H9 (cell line): ENCODE results near the gene ZNRF3. TPM values are rescaled to one million over a fixed set of nuclear protein-coding genes. Genes with fewer than 3 reads are reported as not detected.
"Not testable (repeated sequence)": the region's sequence is repeated elsewhere in the genome, so short reads cannot be mapped to it uniquely, and the experiment has no call there.

Source experiments
- DNase-seq: peaks from one replicate; pipeline ENCODE4 v3.0.0-alpha.2; 2017
- H2AFZ ChIP-seq: one replicate; pipeline ENCODE4 v1.6.1; 2013; ENCODE audit warnings: mild to moderate bottlenecking, low read length, control low read depth, moderate library complexity
- H2AK5ac ChIP-seq: 2 replicates; pipeline ENCODE4 v1.6.1; 2013; ENCODE audit warnings: low read length, control low read depth, mixed read lengths; ENCODE audit not compliant: insufficient read length
- H2BK120ac ChIP-seq: one replicate; pipeline ENCODE4 v1.6.1; 2013; ENCODE audit warnings: low read depth, mild to moderate bottlenecking, low read length, control low read depth, inconsistent platforms; ENCODE audit not compliant: poor library complexity, severe bottlenecking
- H2BK12ac ChIP-seq: 2 replicates; pipeline ENCODE4 v1.6.1; 2013; ENCODE audit warnings: low read length, control low read depth, mixed read lengths, low read depth; ENCODE audit not compliant: insufficient read length
- H2BK15ac ChIP-seq: 2 replicates; pipeline ENCODE4 v1.6.1; 2013; ENCODE audit warnings: low read depth, low read length, control low read depth
- H2BK20ac ChIP-seq: one replicate; pipeline ENCODE4 v1.6.1; 2013; ENCODE audit warnings: low read depth, mild to moderate bottlenecking, low read length, control low read depth, inconsistent platforms; ENCODE audit not compliant: poor library complexity, severe bottlenecking
- H2BK5ac ChIP-seq: 2 replicates; pipeline ENCODE4 v1.6.1; 2013; ENCODE audit warnings: low read length, control low read depth, mixed read lengths; ENCODE audit not compliant: insufficient read length
- H3K14ac ChIP-seq: 2 replicates; pipeline ENCODE4 v1.6.1; 2013; ENCODE audit warnings: low read length, control low read depth; ENCODE audit not compliant: insufficient read depth
- H3K18ac ChIP-seq: 2 replicates; pipeline ENCODE4 v1.6.1; 2013; ENCODE audit warnings: low read depth, mild to moderate bottlenecking, mixed read lengths, low read length, control low read depth; ENCODE audit not compliant: insufficient read length
- H3K23ac ChIP-seq: 2 replicates; pipeline ENCODE4 v1.6.1; 2013; ENCODE audit warnings: low read length, control low read depth, mixed read lengths, low read depth; ENCODE audit not compliant: insufficient read length
- H3K23me2 ChIP-seq: 2 replicates; pipeline ENCODE4 v1.6.1; 2013; ENCODE audit warnings: low read depth, mild to moderate bottlenecking, mixed read lengths, low read length, control low read depth; ENCODE audit not compliant: insufficient read length, poor library complexity, severe bottlenecking
- H3K27ac ChIP-seq: 2 replicates; pipeline ENCODE4 v1.5.1; 2013; ENCODE audit warnings: low read length, control low read depth, mixed read lengths, low read depth; ENCODE audit not compliant: insufficient read length
- H3K27me3 ChIP-seq: 2 replicates; pipeline ENCODE4 v1.6.1; 2013; ENCODE audit warnings: low read length, control low read depth, inconsistent platforms; ENCODE audit not compliant: insufficient read depth
- H3K4ac ChIP-seq: 2 replicates; pipeline ENCODE4 v1.6.1; 2013; ENCODE audit warnings: low read depth, mild to moderate bottlenecking, control low read depth, inconsistent platforms, low read length, moderate library complexity
- H3K4me1 ChIP-seq: 2 replicates; pipeline ENCODE4 v1.6.1; 2013; ENCODE audit warnings: low read length, control low read depth, inconsistent platforms; ENCODE audit not compliant: insufficient read depth
- H3K4me2 ChIP-seq: 2 replicates; pipeline ENCODE4 v1.6.1; 2013; ENCODE audit warnings: low read length, control low read depth, mixed read lengths; ENCODE audit not compliant: insufficient read length, insufficient read depth
- H3K56ac ChIP-seq: 2 replicates; pipeline ENCODE4 v1.6.1; 2013; ENCODE audit warnings: low read depth, mild to moderate bottlenecking, mixed read lengths, low read length, control low read depth; ENCODE audit not compliant: insufficient read length
- H3K79me1 ChIP-seq: 2 replicates; pipeline ENCODE4 v1.6.1; 2013; ENCODE audit warnings: low read depth, mild to moderate bottlenecking, moderate library complexity, low read length, control low read depth, inconsistent platforms; ENCODE audit not compliant: insufficient read depth, poor library complexity, severe bottlenecking
- H3K79me2 ChIP-seq: 2 replicates; pipeline ENCODE4 v1.6.1; 2013; ENCODE audit warnings: low read length, control low read depth, inconsistent platforms; ENCODE audit not compliant: insufficient read depth
- H3K9ac ChIP-seq: 2 replicates; pipeline ENCODE4 v1.6.1; 2013; ENCODE audit warnings: low read length, control low read depth, mixed read lengths; ENCODE audit not compliant: insufficient read length; ENCODE audit errors: extremely low read depth
- H3K9me3 ChIP-seq: one replicate; pipeline ENCODE4 v1.6.1; 2013; ENCODE audit warnings: low read depth, low read length, inconsistent platforms; ENCODE audit not compliant: control insufficient read depth
- H3T11ph ChIP-seq: one replicate; pipeline ENCODE4 v1.6.1; 2013; ENCODE audit warnings: mild to moderate bottlenecking, low read length, control low read depth, inconsistent platforms
- H4K20me1 ChIP-seq: one replicate; pipeline ENCODE4 v1.6.1; 2013; ENCODE audit not compliant: control insufficient read depth, insufficient read length, insufficient read depth
- H4K5ac ChIP-seq: 2 replicates; pipeline ENCODE4 v1.6.1; 2013; ENCODE audit warnings: low read depth, mild to moderate bottlenecking, mixed read lengths, low read length, control low read depth; ENCODE audit not compliant: insufficient read length
- H4K8ac ChIP-seq: replicated peaks from 2 replicates; pipeline ENCODE4 v1.6.1; 2013; ENCODE audit warnings: low read length, control low read depth, mixed read lengths, low read depth; ENCODE audit not compliant: insufficient read length
- H4K91ac ChIP-seq: 2 replicates; pipeline ENCODE4 v1.6.1; 2013; ENCODE audit warnings: low read depth, mild to moderate bottlenecking, moderate library complexity, mixed read lengths, low read length, control low read depth; ENCODE audit not compliant: insufficient read length
- H3K27ac Mint-ChIP-seq, 3 experiments: 2 replicates in 2 of 3; 3 replicates in 1 of 3; pipeline ENCODE4 v1.8.0; 2020 to 2021; ENCODE audit warnings: mixed read lengths in 3 of 3, mild to moderate bottlenecking in 1 of 3, moderate library complexity in 1 of 3
- H3K27me3 Mint-ChIP-seq: 2 replicates; pipeline ENCODE4 v1.8.0; 2021; ENCODE audit warnings: low read depth, mild to moderate bottlenecking, moderate library complexity, mixed read lengths
- H3K36me3 Mint-ChIP-seq, 3 experiments: 2 replicates in 2 of 3; 3 replicates in 1 of 3; pipeline ENCODE4 v1.8.0; 2020 to 2021; ENCODE audit warnings: low read depth in 3 of 3, mixed read lengths in 3 of 3; ENCODE audit not compliant: insufficient read depth in 1 of 3
- H3K4me1 Mint-ChIP-seq, 2 experiments: 2 replicates each; pipeline ENCODE4 v1.8.0; 2020; ENCODE audit warnings: mixed read lengths in 2 of 2
- H3K4me3 Mint-ChIP-seq, 2 experiments: 2 replicates in 1 of 2; 3 replicates in 1 of 2; pipeline ENCODE4 v1.8.0; 2020 to 2021; ENCODE audit warnings: mild to moderate bottlenecking in 2 of 2, mixed read lengths in 2 of 2, moderate library complexity in 1 of 2
- H3K9me3 Mint-ChIP-seq, 2 experiments: 2 replicates in 1 of 2; 3 replicates in 1 of 2; pipeline ENCODE4 v1.8.0; 2020; ENCODE audit warnings: mild to moderate bottlenecking in 2 of 2, mixed read lengths in 2 of 2, moderate library complexity in 1 of 2
- WGBS: extraction: QIAGEN DNeasy Blood & Tissue Kit; methylation state at CpG from one replicate; pipeline ENCODE4 v1.1.7; 2013; ENCODE audit warnings: missing lambda C conversion rate, low lambda C conversion rate, mixed read lengths; ENCODE audit not compliant: insufficient read length; ENCODE audit errors: extremely low coverage; 5-methylcytosine and 5-hydroxymethylcytosine counted together
- total RNA-seq: library from RNA; stranded (reverse); gene quantifications from 2 replicates; pipeline ENCODE4 v1.2.1, GENCODE V29; 2021
- TF ChIP-seq, protein P1 (sequence below): fragments of 200-600 bp; sonication (generic); conservative IDR thresholded peaks from 3 replicates; pipeline ENCODE4 v1.8.0; 2021; ENCODE audit warnings: antibody characterized with exemption, mild to moderate bottlenecking

The ZNRF3 gene
- total RNA-seq, 1 experiment from 2014 or later = 20.6 TPM

DNA sequence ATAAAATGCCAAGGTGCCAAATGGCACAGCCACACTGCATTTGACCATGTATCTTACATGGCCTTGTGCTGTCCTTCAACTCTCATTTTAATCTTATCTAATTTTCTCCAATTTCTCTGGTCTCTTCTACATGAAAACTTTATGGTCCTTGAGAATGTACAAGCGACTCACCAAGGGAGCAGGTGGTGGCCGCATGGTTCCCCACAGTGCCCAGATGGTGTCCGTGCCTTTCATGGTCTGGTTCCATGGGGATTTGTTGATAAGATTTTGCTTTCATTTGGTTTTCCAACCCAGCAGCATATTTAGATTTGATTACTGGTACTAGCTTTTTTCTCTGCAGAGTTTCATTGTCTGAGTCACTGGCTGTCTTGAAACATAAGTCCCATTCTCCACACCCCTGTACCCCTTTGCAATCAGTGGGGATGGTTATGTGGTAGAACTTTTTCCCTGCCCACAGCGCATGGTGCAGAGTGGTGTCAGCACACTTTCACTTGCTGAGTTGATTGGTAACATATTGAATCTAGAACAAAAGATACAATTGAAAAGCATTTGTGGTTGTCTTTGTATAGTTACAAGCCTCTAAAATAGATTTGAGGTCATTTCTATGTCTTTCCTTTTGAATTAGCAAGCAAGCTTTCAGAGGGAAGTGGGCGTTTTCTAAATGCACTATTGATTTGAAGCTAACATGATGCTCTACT lies 24.1 kb downstream of the ZNRF3 start:
- no peak overlapping the region for H3K4me3 Mint-ChIP-seq
- WGBS = no CpG with 5 or more reads among the region's 5 CpGs

DNA sequence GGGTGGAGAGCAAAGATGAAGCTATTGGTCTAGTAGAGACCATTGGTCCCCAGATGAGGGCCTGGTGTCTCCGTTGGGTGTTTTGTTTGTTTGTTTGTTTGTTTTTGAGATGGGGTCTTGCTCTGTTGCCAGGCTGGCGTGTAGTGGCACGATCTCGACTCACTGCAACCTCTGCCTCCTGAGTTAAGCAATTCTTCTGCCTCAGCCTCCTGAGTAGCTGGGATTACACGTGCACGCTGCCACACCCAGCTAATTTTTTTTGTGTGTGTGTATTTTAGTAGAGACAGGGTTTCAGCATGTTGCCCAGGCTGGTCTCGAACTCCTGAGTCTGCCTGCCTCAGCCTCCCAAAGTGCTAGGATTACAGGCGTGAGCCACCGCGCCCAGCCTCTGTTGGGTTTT lies 25.4 kb downstream of the ZNRF3 start:
- H2BK5ac ChIP-seq, H3K4me1 ChIP-seq, H2AK5ac ChIP-seq, H3K4me3 Mint-ChIP-seq, H3K56ac ChIP-seq, H3K27me3 ChIP-seq, H3K23me2 ChIP-seq, H3K14ac ChIP-seq, H2AFZ ChIP-seq, H2BK15ac ChIP-seq, H3K18ac ChIP-seq, H4K8ac ChIP-seq, H4K91ac ChIP-seq, H3K27me3 Mint-ChIP-seq, H2BK12ac ChIP-seq, H4K5ac ChIP-seq, H3K36me3 Mint-ChIP-seq, H3K23ac ChIP-seq, H3T11ph ChIP-seq, H4K20me1 ChIP-seq, H2BK120ac ChIP-seq, H3K27ac ChIP-seq, DNase-seq, H3K4ac ChIP-seq, H3K9ac ChIP-seq, H3K9me3 Mint-ChIP-seq, H3K9me3 ChIP-seq, H3K4me2 ChIP-seq, H2BK20ac ChIP-seq: not testable (repeated sequence)
- no CpG with 5 or more reads among the region's 10 CpGs for WGBS
- peak overlapping the region; percentile 3 to 75 (median 69); a peak in 5 of 7 replicates for H3K27ac Mint-ChIP-seq
- Histone ChIP-seq H3K79me2 (peaks cover 44% of the 10 kb centered on the region), H3K79me1 (peaks cover 30% of the 10 kb centered on the region)
- peaks cover 37 to 42% of the 10 kb centered on the region in 2 experiments for H3K4me1 Mint-ChIP-seq

More for the DNA sequence above, 24.1 kb downstream of the ZNRF3 start:
- Histone ChIP-seq H3K14ac (no peak overlapping the region), H4K8ac (no peak overlapping the region), H2AK5ac (no peak overlapping the region), H3K56ac (no peak overlapping the region), H3K4me2 (no peak overlapping the region), H2BK120ac (no peak overlapping the region), H3K18ac (no peak overlapping the region), H3K27me3 (no peaks in the 10 kb centered on the region), H2AFZ (no peak overlapping the region), H3K9me3 (no peaks in the 10 kb centered on the region), H3K79me2 (peaks cover 47% of the 10 kb centered on the region), H2BK5ac (no peak overlapping the region), H2BK15ac (no peak overlapping the region), H3K23ac (no peak overlapping the region), H3K9ac (no peak overlapping the region), H3K4me1 (peaks cover 11% of the 10 kb centered on the region; the same call in 1 of the 2 replicates), H2BK12ac (no peak overlapping the region), H3T11ph (no peak overlapping the region), H4K5ac (no peak overlapping the region), H3K27ac (no peak overlapping the region), H3K79me1 (peaks cover 22% of the 10 kb centered on the region), H4K20me1 (no peaks in the 10 kb centered on the region), H3K23me2 (no peaks in the 10 kb centered on the region), H2BK20ac (no peak overlapping the region), H3K4ac (no peak overlapping the region), H4K91ac (no peak overlapping the region)
- H3K4me1 Mint-ChIP-seq = peaks cover 50 to 56% of the 10 kb centered on the region in 2 experiments
- 0 out of 7 replicates have a peak overlapping the region, but pooled peaks of 2 of the 3 experiments have one; percentile 48 to 70 for H3K27ac Mint-ChIP-seq
- TF ChIP-seq, protein P1, sequence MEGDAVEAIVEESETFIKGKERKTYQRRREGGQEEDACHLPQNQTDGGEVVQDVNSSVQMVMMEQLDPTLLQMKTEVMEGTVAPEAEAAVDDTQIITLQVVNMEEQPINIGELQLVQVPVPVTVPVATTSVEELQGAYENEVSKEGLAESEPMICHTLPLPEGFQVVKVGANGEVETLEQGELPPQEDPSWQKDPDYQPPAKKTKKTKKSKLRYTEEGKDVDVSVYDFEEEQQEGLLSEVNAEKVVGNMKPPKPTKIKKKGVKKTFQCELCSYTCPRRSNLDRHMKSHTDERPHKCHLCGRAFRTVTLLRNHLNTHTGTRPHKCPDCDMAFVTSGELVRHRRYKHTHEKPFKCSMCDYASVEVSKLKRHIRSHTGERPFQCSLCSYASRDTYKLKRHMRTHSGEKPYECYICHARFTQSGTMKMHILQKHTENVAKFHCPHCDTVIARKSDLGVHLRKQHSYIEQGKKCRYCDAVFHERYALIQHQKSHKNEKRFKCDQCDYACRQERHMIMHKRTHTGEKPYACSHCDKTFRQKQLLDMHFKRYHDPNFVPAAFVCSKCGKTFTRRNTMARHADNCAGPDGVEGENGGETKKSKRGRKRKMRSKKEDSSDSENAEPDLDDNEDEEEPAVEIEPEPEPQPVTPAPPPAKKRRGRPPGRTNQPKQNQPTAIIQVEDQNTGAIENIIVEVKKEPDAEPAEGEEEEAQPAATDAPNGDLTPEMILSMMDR = no peak
- no peaks in the 10 kb centered on the region for H3K27me3 Mint-ChIP-seq
- DNase-seq = no peak
- H3K36me3 Mint-ChIP-seq = peaks cover 0 to 2% (median 0%) of the 10 kb centered on the region in 3 experiments; a peak in 4 of 7 replicates
- peaks cover 0 to 1% of the 10 kb centered on the region in 2 experiments; a peak in 1 of 5 replicates for H3K9me3 Mint-ChIP-seq
